HG03175 (cell line): ENCODE results near the gene DIPK1B.

Source experiments
- ATAC-seq: cut with Tn5 transposase; IDR thresholded peaks from one replicate; pipeline ENCODE4 v1.9.1; 2021; ENCODE audit warnings: mild to moderate bottlenecking, moderate library complexity; ENCODE audit not compliant: unreplicated experiment

DIPK1B gene

GRCh38 chr9:136733611-136734010 lies 21.2 kb downstream of the DIPK1B start:
- ATAC-seq, result no peak

DNA sequence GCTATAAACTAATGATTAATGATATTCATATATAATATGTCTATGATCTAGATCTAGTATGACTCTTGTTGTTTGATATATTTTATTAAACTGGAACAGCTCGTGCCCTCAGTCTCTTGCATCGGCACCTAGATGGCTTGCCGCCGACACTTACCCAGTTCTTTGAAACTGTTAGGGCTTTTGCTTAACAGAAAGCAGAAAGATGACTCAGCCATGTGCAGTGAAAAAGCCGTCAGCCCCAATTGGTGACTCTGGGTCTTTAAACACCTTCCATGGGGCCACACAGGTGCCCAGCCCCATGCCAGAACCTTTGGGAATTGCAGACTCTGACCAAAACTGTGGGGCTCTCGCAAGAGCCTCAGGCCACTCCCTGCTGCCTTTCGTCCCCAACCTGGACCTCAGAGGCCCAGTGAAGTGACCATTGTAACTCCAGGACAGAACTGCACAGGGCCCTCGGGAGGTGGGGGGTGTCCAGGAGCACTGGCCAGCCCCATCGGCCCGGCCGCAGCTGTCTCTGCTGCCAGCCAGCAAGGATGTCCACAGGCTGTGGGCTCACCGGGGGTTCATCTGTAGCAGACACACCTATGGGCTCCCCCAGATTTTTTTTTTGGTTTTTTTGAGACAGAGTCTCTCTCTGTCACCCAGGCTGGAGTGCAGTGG lies 22.6 kb downstream of the DIPK1B start:
- ATAC-seq, result no peak

GRCh38 chr9:136735812-136736480 lies 23.6 kb downstream of the DIPK1B start:
- ATAC-seq, result no peak

DNA sequence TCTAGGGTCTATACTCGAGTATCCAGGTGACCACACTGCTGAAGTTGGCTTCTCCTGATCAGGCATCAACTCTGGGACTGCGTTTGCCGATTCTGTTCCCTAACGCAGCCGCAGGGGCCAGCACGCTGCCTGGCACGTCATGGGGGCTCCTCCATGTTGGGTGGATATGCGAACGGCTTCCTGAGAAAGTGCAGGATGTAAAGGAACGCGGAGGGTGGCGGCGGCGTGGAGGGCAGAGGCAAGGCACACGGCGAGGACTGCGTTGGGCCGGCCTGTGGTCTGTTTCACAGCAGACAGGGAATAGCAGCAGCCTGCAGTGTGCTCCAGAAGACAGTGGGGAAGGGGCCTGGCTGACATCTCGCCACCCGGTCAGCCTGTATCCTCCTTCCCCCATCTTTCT lies 26.6 kb downstream of the DIPK1B start:
- ATAC-seq, result no peak

DNA sequence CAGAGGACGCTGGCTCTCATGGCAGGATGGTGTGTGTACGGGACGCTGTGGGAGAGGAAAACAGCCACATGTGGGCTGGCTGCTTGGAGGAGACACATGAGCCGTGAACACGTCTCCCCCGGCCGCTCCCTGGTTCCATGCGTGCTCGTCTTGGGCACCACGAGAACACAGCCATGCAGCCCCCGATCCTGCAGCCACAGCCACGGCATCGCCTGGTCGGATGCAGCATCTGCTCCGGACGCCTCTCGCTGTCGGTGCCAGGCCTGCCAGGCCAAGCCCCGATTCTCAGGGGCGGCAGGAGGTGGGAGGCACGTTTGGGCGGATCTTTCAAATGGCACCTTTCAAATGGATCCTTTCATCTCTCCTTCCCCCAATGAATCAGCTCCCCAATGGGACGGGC lies 27.1 kb downstream of the DIPK1B start:
- no peak for ATAC-seq

- no peak for ATAC-seq
Measured at GRCh38 chr9:136740069-136740468, 27.7 kb downstream of the DIPK1B start.

GRCh38 chr9:136740491-136740890 lies 28.1 kb downstream of the DIPK1B start:
- no peak for ATAC-seq

GRCh38 chr9:136740971-136741882 lies 28.9 kb downstream of the DIPK1B start:
- no peak for ATAC-seq

- ATAC-seq, result no peak
Measured at GRCh38 chr9:136741883-136742571, 29.7 kb downstream of the DIPK1B start.

- no peak for ATAC-seq
Measured at GRCh38 chr9:136742591-136743391, 30.4 kb downstream of the DIPK1B start, which contains the start of gene LCN10. Gene LCN10 (minus strand): TSS chr9:136742940. CDS start chr9:136742903, 37 bp downstream.

DNA sequence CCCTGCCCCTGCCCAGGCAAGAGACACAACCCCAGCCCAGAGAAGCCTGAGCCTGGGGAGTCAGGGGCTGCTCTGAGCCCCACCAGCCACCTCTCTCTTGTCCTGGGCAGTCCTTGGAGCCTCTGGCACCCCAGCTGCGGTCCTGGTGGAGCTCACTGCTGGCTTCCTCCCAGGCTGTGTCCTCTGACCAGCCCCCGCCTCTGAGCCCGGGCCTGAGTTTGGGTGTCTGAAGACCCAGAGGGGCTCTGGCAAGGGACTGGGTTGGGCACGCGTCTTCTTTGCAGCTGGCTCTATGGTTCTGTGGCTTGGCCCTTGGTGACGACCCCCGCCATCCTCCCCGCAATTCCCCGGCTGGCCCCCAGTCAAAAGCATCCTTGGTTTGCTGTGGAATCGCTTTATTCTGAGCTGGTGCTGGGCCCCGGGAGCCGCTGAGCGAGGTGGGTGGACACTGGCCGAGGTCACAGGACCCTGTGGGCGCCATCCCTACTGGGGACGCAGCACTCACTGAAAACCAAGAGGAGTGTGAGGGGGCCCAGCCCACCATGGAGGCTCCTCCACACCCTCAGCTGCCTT lies 31.4 kb downstream of the DIPK1B start:
- no peak for ATAC-seq

DNA sequence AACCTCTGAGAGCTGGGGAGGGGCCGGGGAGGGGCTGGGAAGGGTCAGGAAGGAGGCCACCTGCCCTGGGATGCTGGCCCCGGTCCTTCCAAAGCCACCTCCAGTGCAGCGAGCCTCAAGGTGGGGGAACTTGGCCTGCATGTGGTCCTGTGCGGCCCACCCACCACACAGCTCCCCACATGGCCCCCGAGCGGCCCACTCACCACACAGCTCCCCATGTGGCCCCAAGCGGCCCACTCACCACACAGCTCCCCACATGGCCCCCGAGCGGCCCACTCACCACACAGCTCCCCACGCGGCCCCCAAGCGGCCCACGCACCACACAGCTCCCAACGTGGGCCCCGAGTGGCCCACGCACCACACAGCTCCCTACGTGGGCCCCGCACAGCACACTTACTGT lies 32.4 kb downstream of the DIPK1B start:
- ATAC-seq, result no peak

- no peak for ATAC-seq
Measured at GRCh38 chr9:136745389-136746154, 33.2 kb downstream of the DIPK1B start.

- ATAC-seq, result no peak
Measured at GRCh38 chr9:136746155-136746490, 33.8 kb downstream of the DIPK1B start.

- no peak for ATAC-seq
Measured at GRCh38 chr9:136746621-136747020, 34.2 kb downstream of the DIPK1B start.

DNA sequence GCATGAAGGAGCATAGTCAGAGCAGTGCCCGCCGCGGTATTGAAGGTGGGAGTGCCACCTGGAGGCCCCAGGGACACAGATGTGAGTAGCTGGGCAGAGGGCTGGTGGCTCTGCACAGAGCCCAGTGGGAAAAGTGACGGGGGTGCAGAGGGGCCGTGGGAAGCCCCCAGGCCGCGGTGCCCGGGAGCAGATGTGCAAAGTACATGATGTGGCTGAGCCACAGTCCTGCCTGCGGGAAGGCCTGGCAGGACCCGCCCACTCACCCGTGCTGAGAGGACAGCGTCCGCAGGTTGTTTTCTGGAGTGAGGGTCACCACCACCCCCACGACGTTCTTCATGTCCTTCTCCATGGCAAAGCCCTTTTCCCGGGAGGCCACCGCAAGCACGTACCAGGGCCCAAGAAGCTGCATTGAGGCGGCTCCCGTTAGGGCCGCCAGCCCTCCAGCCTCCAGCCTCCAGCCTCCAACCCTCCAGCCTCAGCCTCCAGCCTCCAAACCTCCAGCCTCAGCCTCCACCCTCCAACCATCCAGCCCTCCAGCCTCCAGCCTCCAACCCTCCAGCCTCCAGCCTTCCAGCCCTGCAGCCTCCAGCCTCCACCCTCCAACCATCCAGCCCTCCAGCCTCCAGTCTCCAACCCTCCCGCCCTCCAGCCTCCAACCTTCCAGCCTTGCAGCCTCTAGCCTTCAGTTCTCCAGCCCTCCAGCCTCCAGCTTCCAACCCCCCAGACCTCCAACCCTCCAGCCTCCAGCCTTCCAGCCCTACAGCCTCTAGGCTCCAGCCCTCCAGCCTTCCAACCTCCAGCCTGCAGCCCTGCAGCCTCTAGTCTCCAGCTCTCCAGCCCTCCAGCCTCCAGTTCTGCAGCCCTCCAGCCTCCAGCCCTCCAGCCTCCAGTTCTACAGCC lies 35.0 kb downstream of the DIPK1B start:
- ATAC-seq, result no peak

DNA sequence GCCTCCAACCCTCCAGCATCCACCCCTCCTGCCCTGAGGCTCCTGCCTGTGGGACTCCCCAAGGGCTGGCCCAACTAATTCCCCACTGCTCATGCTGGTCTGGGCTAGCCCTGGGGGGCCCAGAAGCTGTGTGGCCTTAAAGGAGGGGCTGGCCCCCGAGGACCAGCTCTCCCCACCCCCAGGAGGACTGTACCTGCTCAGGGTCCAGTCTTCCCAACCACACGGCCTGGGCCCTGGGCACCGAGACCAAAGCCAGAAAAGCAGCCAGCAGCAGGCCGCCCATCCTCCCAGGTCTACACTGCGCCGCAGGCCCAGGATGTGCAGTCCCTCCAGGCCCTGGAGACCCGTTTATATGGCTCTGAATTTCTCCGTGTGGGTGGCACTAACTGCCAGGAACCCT lies 35.8 kb downstream of the DIPK1B start, which contains the start of gene LCN6:
LCN6 (minus strand) TSS at position 325 of the 400 bp plus-strand sequence; CDS start at position 283, 42 bp downstream.
- no peak for ATAC-seq
